ENCODE results near the gene ZNF335.
"Not testable (repeated sequence)": the region's sequence is repeated elsewhere in the genome, so short reads cannot be mapped to it uniquely, and the experiment has no call there.

ZNF335 gene

DNA sequence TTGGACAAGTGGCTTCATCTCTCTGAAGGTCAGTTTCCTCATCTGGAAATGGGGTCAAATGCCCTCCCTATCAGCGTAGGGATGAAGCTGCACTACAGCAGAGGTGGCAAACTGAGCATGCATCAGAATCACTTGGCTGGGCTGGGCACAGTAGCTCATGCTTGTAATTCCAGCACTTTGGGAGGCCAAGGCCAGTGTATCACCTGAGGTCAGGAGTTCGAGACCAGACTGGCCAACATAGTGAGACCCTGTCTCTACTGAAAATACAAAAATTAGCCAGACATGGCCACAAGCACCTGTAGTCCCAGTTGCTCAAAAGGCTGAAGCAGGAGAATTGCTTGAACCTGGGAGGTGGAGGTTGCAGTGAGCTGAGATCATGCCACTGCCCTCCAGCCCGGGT lies 30.0 kb upstream of the ZNF335 start:
- no peak for DNase-seq

DNA sequence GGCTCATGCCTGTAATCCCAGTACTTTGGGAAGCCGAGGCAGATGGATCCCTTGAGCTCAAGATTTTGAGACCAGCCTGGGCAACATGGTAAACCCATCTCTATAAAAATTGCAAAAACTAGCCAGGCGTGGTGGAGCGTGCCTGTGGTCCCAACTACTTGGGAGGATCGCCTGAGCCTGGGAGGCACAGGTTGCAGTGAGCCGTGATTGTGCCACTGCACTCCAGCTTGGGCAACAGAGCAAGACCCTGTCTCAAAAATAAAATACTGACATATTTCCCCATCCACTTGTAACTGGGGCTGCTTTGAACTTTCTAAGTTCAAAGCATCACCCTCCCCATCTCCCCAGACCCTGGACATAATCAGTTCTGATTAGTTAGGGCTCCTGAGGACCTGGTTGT lies 29.5 kb upstream of the ZNF335 start:
- no peak for DNase-seq

DNA sequence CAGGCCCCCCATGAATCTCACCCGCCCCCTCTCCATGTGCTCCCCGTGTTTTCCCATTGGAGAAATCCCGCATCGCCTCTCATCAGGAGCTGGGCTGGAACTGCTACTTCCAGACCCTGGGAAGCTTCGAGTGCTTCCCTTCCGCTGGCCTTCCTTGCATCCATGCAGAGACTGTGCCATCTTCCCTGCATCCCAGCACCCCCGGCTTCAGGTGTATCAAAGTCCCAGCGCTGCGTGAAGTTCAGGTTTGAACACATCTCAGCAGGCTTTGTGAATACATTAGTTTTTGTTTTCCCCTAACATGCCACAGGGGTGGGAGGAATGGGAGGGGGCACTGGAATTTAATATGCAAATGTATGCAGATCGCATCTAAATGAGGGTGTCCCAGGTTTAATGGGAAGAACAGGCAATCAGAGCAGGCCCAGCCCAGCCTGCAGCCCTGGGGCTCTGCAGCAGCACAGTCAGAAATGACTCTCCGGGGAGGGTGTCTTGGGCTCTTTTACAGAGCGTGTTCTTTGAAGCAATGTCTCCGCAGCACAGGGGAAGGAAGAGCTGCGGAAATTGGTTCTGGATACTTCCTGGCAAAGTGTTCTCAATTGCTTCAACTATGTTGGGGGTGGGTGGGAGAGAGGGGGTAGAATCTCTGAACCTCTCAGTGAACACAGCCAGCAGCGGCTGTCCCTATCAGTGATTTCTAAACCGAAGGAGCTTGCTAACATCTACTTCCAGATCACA lies 28.4 kb upstream of the ZNF335 start:
- DNase-seq = no peak

DNA sequence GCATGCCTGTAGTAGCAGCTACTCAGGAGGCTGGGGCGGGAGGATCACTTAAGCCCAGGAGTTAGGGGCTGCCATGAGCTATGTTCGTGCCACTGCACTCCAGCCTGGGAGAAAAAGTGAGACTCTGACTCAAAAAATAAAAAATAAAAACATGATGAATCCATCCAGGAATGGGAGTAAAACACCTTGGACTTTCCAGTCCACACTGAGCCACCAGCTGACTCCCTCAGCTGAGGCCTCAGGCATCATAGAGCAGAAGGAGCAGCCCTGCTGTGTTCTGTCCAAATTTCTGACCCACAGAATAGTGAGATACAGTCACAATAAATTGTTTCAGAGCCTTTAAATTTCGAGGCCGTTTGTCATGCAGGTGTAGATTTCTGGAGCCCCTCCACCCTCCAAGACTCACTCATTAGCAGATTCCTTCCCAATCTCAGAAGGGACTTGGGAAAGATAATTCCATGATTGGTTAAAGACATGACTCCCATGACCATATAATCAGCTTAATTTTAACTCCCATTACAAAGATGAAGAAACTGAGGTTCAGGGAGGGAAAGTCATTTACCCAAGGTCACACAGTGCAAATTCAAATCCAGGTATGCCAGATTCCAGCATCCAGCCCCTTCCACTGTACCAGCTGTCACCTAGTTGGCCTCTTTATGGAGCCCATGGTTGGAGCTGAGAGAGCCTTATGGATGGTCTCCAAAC lies 27.7 kb upstream of the ZNF335 start:
- no peak for DNase-seq

DNA sequence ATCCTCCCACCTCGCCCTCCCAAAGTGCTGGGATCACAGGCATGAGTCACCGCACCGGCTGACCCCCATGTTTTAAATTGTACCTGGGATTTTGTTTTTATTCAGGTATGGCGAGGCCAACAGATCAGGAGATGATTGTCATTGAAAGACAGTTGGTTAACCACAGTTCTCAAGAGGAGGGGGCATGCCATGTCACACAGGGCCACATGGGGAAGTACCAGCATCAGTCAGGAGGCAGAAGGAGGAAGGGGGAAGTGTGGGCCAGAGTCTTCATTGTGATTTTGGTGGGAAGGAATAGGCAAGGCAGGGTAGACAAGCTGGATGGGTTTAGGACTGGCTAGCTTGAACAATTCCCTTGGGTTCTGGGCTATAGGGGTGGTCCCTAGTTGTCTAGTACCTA lies 26.8 kb upstream of the ZNF335 start:
- no peak for DNase-seq

DNA sequence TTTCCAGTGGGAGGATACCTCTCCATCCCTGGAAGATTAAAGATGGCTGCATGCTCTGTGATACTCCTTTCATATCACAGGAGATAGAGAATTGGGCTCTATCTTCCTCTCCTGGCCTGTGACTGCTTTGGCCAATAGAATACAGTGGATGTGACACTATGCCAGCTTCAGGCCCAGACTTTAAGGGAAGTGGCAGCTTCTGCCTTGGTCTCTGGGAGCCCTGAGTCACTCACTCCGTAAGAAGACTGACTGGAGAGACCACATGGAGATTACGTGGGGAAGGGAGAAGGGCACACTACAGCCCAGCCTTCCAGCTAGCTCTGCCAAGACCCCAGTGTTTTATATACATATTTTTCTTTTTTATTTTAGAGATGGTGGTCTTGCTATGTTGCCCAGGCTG lies 26.3 kb upstream of the ZNF335 start:
- DNase-seq = no peak

DNA sequence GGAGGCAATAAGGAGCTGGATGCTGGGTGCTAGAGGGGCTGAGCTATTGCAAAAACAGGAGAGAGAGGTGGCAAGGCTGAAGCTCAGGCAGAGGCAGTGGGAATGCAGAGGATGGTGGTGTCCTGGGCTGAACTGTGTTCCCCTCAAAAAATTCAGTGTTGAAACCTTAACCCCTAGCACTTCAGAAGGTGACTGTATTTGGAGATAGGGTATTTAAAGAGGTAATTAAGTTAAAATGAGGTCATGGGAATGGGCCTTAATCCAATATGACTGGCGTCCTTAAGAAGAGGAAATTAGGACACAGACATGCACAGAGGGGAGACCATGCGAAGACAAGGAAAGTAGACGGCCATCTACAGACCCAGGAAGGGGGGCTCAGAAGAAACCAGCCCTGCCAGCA lies 25.2 kb upstream of the ZNF335 start:
- no peak for DNase-seq

DNA sequence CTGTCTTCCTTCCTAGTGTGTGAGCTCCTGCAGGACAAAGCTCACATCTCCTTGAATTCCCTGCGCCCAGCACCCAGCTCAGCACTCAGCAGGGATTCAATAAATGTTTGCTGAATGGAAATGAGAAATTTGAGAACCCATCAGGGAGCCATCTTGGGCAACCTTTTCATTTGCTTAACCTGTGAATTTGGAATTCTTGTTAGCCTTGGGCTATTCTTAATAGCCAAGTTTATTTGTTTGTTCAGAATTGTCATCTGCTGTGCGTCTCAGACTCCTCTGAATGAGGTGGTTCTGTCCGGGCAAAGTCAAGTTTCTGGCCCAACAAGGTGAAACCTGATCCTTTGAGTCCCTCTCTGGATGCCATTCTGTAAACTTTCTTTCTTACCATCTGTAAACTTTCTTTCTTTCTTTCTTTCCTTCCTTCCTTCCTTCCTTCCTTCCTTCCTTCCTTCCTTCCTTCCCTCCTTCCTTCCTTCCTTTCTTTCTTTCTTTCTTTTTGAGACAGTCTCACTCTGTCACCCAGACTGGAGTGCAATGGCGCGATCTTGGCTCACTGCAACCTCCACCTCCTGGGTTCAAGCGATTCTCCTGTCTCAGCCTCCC lies 23.6 kb upstream of the ZNF335 start:
- not testable (repeated sequence) for DNase-seq

DNA sequence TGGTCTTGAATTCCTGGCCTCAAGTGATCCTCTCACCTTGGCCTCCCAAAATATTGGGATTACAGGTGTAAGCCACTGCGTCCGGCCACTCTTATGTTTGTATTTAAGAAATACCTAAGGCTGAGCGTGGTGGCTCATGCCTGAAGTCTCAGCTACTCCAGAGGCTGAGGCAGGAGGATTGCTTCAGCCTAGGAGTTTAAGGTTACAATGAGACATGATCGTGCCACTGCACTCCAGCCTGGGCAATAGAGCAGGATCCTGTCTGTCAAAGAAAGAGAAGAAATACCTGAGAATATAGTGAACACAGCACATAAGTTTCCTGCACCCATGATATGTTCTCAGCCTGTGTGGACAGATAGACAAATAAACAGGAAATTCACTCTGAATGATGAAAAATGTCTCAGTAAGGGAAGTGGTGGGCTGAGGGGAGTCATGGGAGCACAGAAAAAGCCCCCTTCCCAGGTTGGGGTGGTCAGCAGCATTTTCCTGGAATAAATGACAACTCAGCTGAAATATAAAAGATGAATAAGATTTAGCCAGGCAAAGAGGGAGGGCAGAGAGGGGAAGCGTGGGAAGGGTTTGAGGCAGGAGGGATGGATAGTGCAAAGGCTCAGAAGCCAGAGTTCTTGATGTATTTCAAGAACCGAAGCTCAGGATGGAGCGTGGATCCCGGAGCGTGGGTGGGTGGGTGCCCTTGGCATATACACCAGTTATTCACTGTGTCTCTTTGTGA lies 22.9 kb upstream of the ZNF335 start:
- DNase-seq = no peak

DNA sequence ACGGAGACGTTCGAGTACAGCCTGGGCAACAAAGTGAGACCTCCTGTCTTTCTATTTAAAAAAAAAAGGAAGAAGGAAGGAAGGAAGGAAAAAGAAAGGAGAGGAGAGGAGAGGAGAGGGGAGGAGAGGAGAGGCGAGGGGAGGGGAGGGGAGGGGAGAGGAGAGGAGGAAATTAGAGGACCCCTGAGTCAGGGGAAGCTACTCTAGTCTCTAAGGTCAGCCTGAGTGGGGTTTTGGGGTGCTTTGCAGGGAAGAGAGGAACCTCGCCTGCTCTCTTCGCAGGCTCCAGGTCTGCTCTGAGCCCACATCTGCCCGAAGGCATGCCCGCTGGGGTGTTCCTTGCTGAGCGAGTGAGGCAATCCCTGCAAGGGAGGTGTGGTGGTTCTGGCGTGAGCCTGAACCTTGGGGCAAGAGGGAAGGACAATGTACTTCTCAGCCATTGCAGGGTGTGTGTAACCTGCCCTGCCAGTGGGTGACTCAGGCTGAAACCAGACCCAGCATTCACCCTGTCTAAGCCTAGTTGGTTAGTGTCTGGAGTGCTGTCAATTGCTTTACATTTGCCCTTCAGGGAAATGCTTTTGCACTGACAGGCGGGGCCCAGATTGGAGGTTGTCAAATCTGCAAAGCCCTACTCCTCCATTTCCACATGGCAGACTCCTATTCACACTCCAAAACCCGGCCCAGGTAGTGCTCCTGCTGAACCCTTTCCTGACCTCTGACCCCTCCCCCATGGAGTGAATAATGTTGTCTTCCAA lies 21.4 kb upstream of the ZNF335 start:
- DNase-seq = no peak

DNA sequence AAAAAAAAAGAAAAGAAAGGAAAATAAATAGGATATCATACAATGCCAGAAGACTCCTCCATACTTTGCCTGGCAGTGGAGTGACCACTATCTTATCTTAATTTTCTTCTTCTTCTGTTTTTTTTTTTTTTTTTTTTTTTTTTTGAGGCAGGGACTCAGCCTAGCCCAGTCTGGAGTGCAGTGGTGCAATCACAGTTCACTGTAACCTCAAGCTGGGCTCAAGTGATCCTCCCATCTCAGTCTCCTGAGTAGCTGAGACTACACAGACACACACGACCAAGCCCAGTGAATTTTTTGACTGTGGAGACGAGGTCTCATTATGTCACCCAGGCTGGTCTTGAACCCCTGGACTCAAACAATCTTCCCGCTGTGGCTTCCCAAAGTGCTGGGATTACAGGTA lies 19.6 kb upstream of the ZNF335 start:
- DNase-seq = no peak

DNA sequence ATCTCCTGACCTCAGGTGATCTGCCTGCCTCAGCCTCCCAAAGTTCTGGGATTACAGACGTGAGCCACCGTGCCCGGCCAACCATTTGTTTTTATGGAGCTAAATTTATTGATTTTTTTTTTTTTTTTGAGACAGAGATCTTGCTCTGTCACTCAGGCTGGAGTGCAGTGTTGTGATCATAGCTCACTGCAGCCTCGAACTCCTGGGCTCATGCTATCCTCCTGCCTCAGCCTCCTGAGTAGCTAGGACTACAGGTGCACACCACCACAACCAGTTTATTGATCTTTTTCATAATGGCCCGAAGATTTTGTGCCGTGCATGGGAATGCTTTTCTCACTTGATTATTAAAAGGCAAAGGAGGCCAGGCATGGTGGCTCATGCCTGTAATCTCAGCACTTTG lies 16.8 kb upstream of the ZNF335 start:
- not testable (repeated sequence) for DNase-seq

DNA sequence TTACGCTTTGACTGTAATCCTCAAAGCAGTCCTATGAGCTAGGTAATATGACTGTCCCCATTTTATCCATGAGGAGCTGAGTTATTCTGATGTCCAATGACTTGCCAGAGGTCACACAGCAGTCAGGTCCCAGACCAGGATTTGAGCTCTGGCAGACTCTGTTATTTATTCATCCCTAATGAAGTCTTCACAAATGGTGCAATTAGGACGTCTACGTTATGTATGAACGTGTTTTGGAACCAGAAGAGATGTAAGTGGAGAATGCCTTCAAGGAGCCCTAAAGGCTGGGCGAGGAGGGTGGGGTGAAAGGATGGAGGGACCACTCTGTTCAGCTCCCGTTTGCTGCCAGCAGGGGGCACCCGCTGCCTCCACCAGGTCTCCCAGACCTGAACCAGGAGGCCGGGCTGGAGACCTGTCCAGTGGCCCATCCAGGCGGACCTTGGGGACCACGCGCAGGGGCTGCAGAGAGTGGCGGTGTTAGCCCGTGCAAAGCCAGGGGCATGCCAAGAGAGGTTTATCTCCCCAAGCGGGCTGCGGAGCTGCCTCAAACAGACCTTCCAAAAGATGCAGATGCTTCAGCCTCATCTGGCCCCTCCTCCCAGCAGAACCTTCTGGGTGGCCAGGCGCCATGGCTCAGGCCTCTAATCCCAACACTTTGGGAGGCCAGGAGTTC lies 15.2 kb upstream of the ZNF335 start:
- peak; percentile 85 for DNase-seq

DNA sequence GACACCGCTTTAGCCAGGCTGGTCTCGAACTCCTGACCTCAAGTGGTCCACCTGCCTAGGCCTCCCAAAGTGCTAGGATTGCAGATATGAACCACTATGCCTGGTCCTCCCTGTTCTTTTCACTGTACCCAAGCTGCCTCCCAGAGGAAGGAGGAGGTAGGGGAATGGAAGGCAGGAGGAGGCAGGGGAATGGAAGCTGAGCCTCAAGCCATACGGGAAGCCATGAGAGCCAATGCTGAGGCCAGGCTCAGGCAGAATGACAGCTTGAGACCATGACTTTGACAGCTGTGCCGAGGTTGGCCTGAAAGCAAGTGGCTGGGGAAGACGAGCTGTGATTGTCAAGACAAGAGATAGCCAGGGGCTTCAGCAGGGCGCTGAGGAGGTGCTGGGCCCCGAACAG lies 13.6 kb upstream of the ZNF335 start:
- no peak for DNase-seq

DNA sequence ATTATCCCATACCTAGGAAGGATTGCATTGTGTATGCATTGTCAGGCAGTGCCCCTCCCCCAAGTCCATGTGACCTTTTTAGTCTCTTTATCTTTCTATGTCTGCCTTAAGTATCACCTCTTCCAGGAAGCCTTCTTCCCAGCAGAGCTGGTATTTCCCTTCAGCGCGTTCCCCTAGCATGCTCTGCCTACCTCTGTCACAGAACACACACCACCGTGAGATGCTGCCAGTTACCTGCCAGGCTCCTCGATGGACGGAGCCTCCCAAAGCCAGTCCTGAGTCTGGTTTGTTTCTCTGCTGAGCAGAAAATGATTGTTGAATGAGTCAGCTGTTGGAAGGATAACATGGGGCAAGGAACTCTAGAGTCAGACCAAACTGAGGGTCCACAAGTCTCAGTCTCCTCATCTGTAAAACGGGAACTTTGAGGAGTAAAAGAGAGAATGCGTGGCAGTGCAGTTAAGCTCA lies 11.3 kb upstream of the ZNF335 start:
- no peak for DNase-seq

DNA sequence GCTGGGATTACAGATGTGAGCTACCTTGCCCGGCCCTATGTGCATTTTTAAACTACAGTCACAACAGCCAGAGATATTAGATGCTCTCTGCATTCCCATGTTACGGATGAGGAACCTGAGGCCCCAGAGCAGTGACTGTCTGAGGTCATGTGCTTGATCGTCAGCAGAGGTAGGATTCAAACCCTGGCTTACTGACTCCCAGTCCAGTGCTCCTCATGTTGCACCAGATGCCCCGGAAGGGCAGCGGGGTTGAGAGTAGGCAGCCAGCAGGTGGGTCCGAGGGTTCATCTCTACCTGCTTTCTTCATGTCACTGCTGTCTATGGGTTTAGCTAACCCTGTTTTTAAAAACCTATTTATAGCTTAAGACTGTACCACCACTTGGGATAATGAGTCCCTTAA lies 9.3 kb upstream of the ZNF335 start:
- no peak for DNase-seq

DNA sequence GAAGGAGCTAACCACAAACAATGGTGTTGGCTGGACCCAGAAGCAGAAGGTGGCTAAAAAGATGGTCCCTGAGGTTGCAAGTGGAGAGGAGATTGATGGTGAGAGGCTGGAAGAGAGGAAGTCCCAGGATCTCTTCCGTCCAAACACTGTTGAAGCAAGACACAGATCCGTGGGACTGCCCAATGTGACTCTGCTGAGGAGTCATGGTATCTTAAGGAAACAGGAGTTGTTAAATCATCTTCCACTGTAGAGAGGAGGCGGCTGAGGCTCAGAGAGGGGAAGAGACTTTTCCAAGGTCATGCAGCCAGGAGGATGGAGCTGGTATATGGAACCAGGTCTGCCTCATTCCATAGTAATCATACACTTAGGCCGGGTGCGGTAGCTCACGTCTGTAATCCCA lies 4.1 kb upstream of the ZNF335 start:
- no peak for DNase-seq

DNA sequence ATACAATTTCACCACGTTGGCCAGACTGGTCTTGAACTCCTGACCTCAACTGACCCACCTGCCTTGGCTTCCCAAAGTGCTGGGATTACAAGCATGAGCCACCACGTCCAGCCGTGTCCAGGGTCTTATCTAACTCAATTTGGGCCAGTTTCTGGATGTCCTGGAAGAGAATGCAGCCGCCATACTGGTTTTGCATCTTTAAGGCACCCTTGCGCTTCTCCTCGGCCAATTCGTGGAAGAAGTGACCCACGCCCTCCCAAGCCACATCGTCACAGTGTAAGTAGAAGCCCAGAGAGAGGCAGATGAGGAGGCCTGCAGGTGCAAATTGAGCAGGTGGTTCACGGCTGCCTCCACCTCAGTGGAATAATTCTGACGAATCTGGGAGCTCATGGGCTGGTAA lies 3.7 kb upstream of the ZNF335 start:
- no peak for DNase-seq

DNA sequence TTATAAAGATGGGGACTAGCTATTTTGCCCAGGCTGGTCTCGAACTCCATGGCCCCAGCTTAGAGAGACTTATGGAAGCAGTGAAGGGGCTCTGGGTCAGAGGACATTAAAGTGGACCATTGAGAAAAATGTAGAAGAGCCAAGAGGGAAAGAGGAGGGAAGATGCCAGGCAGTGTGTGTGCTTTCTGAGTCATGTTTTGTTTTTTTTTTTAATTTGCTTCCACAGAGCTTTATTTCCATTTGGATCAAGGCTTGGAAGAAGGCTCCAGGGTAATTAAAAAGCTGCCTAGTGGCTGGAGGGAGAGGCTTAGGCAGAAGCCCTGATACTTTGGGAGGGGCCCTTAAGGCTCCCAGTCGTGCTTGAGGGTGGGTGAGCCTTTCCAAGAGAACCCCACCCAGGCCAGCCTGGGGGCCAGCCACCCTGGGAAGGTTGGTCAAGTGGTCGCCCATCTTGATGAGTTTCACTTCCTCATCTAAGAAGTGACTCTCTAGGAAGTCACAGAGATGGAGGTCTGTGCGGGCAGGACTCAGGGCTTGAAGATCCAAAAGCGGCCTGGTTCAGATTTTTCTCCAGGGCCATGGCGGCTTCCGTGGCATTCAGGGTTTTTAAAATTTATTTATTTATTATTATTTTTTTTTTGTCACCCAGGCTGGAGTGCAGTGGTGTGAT lies 3.0 kb upstream of the ZNF335 start:
- DNase-seq = no peak

DNA sequence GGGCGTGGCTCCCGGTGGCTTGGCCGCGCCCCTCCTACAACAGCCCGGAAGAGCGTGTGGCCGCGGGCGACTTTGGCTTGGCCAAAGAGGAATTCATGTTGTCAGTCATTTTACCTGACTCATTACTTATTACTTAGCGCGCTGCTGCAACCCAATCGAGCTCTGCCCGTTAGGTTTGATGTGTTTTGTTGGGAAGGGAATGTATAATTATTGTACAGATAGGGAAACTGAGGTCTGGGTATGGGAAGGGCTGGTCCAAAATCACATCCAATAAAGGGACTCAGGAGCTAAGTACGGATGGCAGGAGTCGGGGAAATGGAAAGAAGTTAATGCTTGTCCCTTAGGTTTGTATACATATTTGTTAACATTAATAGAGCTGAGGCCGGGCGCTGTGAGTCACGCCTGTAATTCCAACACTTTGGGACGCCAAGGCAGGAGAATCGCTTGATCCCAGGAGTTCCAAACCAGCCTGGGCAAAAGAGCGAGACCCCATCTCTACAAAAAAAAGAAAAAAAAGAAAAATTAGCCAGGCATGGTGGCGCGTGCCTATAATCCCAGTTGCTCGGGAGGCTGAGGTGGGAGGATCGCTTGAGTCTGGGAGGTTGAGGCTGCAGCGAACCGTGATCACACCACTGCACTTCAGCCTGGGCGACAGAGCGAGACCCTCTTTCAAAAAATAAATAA lies 639 bp upstream of the ZNF335 start:
- DNase-seq = no peak

DNA sequence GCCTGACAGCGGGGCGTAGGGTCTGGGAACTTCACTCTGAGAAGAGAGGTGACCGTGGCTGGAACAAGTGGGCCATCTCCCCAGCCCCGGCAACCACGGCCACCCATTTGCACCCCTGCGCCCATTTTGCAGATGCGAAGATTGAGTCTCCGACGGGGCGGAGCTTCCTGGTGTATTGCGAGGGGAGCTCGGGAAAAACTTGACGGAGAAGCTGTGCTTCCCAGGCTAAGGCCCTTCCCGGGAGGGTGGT lies 653 bp downstream of the ZNF335 start:
- DNase-seq = no peak
